GM21619 (cell line): ENCODE results near the gene CCDC183.
A peak's percentile ranks its signal among the peaks of the same experiment; 100 is the strongest.
"Not testable (repeated sequence)": the region's sequence is repeated elsewhere in the genome, so short reads cannot be mapped to it uniquely, and the experiment has no call there.

Experiments
- ATAC-seq: cut with Tn5 transposase; IDR thresholded peaks from one replicate; pipeline ENCODE4 v1.9.1; 2021; ENCODE audit not compliant: unreplicated experiment

Gene CCDC183

DNA sequence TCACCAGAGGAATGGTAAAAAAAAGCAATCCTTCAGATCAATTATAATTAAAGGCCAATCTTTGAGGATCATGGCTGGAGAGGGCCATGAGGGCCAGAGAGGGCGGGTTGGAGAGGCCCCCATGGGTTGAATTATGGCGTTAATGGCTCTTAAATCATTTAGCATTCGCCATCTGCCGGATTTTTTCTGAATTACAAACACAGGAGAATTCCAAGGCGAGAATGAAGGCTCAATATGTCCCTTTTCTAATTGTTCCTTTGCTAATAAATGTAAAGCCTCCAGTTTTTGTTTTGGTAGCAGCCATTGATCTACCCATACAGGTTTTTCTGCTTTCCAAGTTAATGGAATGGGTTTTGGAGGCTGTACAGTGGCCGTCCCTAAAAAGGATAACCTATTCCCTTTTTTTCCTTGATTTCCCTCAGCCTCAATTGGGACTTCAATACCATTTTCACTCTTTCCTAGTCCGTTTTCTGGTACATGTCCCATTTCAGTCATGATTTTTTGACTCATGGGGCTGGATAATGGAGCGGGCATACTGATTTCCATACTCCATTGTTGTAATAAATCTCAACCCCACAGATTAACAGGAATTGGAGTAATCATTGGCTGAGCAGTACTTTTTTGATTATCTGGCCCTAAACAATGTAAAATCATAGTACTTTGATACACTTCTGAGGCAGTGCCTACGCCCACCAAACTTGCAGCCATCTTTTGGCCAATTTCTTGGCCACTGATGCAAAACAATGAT, 11.7 kb upstream of the CCDC183 start:
- no peak for ATAC-seq

DNA sequence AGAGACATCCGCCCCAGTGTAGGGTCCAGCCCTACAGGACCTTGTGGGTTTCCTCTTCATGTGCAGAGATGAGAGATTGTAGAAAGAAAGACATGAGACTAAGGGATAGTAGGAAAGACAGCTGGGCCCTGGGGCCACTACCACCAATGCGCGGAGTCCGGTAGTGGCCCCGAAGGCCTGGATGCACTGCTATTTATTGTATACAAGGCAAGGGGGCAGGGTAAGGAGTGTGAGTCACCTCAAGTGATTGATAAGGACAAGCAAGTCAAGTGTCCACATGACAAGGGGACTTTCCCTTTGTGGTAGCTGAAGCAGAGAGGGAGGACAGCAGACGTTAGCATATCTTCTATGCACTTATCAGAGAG, 11.2 kb upstream of the CCDC183 start:
- ATAC-seq: no peak

DNA sequence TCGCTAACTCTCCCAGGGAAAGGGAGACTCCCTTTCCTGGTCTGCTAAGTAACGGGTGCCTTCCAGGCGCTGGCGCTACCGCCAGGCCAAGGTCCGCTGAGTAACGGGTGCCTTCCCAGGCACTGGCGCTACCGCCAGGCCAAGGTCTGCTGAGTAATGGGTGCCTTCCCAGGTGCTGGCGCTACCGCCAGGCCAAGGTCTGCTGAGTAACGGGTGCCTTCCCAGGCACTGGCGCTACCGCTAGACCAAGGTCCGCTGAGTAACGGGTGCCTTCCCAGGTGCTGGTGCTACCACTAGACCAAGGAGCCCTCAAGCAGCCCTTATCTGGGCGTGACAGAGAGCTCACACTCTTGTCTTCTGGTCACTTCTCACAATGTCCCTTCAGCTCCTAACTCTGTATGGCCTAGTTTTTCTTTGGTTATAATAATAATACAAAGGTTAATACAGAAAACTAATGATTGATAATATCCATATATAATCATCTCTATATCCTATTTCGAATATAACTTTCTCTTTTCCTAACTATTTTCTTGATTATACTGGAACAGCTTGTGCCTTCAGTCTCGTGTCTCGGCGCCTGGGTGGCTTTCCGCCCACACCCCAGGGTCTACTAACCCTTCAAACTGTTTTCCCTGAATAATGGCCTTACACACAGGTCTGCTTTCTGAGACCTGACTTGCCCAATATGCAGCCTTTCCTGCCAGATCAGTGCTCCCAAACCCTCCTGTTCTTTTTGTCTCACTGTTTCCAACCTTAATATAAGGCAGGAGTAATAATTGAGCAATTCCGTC, 10.4 kb upstream of the CCDC183 start:
- not testable (repeated sequence) for ATAC-seq

- no peak for ATAC-seq
Observed at GRCh38 chr9:136786451-136786850, 9.7 kb upstream of the CCDC183 start.

GRCh38 chr9:136786983-136787382, 9.2 kb upstream of the CCDC183 start:
- ATAC-seq: not testable (repeated sequence)

- ATAC-seq: no peak
Observed at GRCh38 chr9:136787690-136788400, 8.3 kb upstream of the CCDC183 start.

GRCh38 chr9:136788644-136789522, 7.3 kb upstream of the CCDC183 start:
- ATAC-seq: not testable (repeated sequence)

- no peak for ATAC-seq
Observed at GRCh38 chr9:136789523-136789937, 6.6 kb upstream of the CCDC183 start.

GRCh38 chr9:136790640-136791515, 5.3 kb upstream of the CCDC183 start, which contains the start of gene TMEM141:
TSS of gene TMEM141 (plus strand) at chr9:136791344. CDS start at chr9:136791371, 27 bp downstream.
- ATAC-seq: peak; percentile 82

GRCh38 chr9:136791516-136792276, 4.4 kb upstream of the CCDC183 start:
- ATAC-seq: no peak

GRCh38 chr9:136792321-136793085, 3.6 kb upstream of the CCDC183 start:
- no peak for ATAC-seq

- ATAC-seq: no peak
Observed at GRCh38 chr9:136793086-136793946, 2.8 kb upstream of the CCDC183 start.

- no peak for ATAC-seq
Observed at GRCh38 chr9:136794281-136794999, 1.7 kb upstream of the CCDC183 start.

GRCh38 chr9:136795000-136795348, 1.2 kb upstream of the CCDC183 start:
- ATAC-seq: no peak

DNA sequence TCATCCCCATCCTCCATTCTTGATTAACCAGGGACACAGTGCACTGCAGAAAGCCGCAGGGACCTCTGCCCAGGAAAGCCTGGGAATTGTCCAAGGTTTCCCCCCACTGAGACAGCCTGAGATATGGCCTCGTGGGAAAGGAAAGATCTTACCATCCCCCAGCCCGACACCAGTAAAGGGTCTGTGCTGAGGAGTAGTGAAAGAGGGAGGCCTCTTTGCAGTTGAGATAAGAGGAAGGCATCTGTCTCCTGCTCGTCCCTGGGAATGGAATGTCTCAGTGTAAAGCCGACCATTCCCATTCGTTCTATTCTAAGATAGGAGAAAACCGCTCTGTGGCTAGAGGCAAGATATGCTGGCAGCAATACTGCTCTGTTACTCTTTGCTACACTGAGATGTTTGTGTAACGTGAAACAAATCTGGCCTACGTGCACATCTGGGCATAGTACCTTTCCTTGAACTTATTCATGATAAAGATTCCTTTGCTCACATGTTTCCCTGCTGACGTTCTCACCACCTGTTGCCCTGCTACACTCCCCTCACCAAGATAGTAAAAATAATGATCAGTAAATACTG, 723 bp downstream of the CCDC183 start:
- ATAC-seq: not testable (repeated sequence)

DNA sequence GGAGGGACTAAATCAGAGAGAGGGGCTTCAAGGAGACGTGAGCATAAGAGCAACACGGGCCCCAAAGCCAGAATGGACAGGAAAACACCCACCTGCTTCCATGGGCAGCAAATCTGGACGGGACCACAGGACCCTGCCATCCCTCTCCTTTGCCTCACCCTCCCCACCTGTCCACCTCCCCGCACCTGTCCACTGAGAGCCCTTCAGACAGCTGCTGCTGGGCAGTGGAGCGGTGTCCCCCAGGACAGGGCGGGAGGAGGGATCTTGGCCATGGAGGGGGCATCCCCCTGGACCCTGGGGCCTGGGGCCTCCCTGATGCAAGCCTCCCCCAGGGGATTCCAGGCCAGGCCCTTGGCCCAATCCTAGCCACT, 2.6 kb downstream of the CCDC183 start:
- no peak for ATAC-seq
